C4-2B (cell line): ENCODE measurements around the gene GRAMD2B.

Experiments used
- CTCF ChIP-seq: fragments of 450-650 bp; conservative IDR thresholded peaks from 2 replicates; pipeline ENCODE4 v1.5.1; 2017; ENCODE audit warnings: mild to moderate bottlenecking
- ZFX ChIP-seq: fragments of 450-650 bp; IDR thresholded peaks from 2 replicates; pipeline ENCODE4 v1.6.1; 2017

- TF ChIP-seq CTCF (no peak), ZFX (no peak)
Observed at GRCh38 chr5:126516133-126516532, 92.9 kb downstream of the GRAMD2B start.
